ENCODE measurements around the gene CD7.

The CD7 gene

DNA sequence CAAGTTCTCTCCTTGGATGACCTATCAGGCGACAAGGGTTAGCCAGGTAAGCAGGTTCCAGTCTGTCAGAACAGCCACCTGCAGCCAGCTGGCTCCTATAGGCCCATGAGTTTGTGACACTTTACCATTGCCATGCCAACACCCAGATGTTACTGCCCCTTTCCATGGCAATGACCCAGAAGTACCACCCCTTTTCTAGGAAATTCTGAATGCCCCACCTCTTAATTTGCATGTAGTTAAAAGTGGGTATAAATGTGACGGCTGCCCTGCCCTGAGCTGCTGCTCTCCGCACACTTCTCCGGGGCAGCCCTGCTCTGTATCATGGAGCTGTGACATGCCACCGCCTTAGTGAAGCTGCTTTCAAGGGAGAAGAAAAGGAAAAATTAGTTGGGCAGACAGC is 26.2 kb upstream of the CD7 start:
- Histone ChIP-seq H3K9me3 (no peaks in the 10 kb centered on the region), H3K4me1 (no peaks in the 10 kb centered on the region), H3K4me3 (ENCODE audit: low read depth, low read length) (no peak overlapping the region), H3K27me3 (no peaks in the 10 kb centered on the region), H3K36me3 (no peaks in the 10 kb centered on the region)
- TF ChIP-seq, protein P1, sequence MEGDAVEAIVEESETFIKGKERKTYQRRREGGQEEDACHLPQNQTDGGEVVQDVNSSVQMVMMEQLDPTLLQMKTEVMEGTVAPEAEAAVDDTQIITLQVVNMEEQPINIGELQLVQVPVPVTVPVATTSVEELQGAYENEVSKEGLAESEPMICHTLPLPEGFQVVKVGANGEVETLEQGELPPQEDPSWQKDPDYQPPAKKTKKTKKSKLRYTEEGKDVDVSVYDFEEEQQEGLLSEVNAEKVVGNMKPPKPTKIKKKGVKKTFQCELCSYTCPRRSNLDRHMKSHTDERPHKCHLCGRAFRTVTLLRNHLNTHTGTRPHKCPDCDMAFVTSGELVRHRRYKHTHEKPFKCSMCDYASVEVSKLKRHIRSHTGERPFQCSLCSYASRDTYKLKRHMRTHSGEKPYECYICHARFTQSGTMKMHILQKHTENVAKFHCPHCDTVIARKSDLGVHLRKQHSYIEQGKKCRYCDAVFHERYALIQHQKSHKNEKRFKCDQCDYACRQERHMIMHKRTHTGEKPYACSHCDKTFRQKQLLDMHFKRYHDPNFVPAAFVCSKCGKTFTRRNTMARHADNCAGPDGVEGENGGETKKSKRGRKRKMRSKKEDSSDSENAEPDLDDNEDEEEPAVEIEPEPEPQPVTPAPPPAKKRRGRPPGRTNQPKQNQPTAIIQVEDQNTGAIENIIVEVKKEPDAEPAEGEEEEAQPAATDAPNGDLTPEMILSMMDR (IDR thresholded peaks at IDR 0.05; ENCODE audit: low read depth, low read length), result no peak
- DNase-seq, result no peak

DNA sequence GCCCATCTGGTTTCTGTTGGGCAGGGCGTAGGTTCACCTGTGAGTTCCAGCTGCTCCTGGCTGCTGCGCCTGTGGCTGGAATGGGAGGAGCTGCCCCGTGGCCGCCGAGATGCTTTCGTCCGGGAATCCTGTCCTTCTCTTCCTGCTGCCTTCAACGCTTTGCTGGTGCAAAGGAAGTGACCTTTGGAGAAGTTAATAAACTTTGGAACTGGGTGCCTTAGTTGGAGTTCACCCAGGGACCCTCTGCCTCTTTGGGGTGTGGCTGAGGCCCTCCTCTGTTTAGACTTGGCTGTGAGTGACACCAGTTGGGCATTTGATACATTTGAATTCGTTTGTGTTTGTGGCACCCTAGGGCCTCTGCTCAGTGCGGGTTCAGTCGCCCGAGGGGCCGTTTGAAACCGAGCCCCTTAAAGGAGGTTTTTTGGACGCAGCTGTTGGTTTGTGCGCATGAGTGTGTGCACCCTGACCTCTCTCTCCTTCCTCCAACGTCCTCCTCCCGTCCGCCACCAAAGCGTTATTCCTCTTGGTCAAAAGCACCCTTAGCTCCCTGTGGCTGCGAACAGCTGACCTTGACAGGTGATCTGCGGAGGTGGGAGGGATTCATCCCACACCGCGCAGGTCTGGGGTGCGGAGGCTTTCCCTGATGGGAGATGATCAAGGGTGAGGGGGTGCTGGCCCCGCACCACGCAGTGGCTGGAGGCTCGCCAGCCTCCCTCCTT is 25.1 kb upstream of the CD7 start:
- no peak for DNase-seq

GRCh38 chr17:82339634-82340580 is 22.5 kb upstream of the CD7 start:
- Histone ChIP-seq H3K9me3 (no peaks in the 10 kb centered on the region), H3K27me3 (no peaks in the 10 kb centered on the region), H3K36me3 (no peaks in the 10 kb centered on the region), H3K4me3 (ENCODE audit: low read depth, low read length) (peak overlapping the region; percentile 37), H3K4me1 (no peaks in the 10 kb centered on the region)
- TF ChIP-seq, protein P1 (IDR thresholded peaks at IDR 0.05; ENCODE audit: low read depth, low read length), result no peak
- DNase-seq, result no peak

More for the DNA sequence above, 25.1 kb upstream of the CD7 start:
- TF ChIP-seq, protein P1 (IDR thresholded peaks at IDR 0.05; ENCODE audit: low read depth, low read length), result no peak
- Histone ChIP-seq H3K27me3 (no peaks in the 10 kb centered on the region), H3K4me1 (no peaks in the 10 kb centered on the region), H3K36me3 (no peaks in the 10 kb centered on the region), H3K4me3 (ENCODE audit: low read depth, low read length) (no peak overlapping the region), H3K9me3 (no peaks in the 10 kb centered on the region)

GRCh38 chr17:82338858-82339633 is 21.6 kb upstream of the CD7 start:
- peak overlapping the region; percentile 37 for H3K4me3 ChIP-seq (ENCODE audit: low read depth, low read length)
- H3K4me1 ChIP-seq, result no peaks in the 10 kb centered on the region
- H3K9me3 ChIP-seq, result no peaks in the 10 kb centered on the region
- no peaks in the 10 kb centered on the region for H3K27me3 ChIP-seq
- TF ChIP-seq, protein P1 (IDR thresholded peaks at IDR 0.05; ENCODE audit: low read depth, low read length), result no peak
- no peaks in the 10 kb centered on the region for H3K36me3 ChIP-seq
- DNase-seq, result no peak

- peaks cover 29% of the 10 kb centered on the region for H3K4me1 ChIP-seq
- no peak for DNase-seq
- TF ChIP-seq, protein P1 (IDR thresholded peaks at IDR 0.05; ENCODE audit: low read depth, low read length), result no peak
- no peaks in the 10 kb centered on the region for H3K36me3 ChIP-seq
- no peak overlapping the region for H3K4me3 ChIP-seq (ENCODE audit: low read depth, low read length)
- H3K27me3 ChIP-seq, result peaks cover 10% of the 10 kb centered on the region
- no peaks in the 10 kb centered on the region for H3K9me3 ChIP-seq
These were observed 17.4 kb upstream of the CD7 start for GRCh38 chr17:82334622-82335394.
